Measurements from ENCODE around the gene C22orf15. TPM values are rescaled to one million over a fixed set of nuclear protein-coding genes. Genes with fewer than 3 reads are reported as not detected.

The C22orf15 gene
- under 1 TPM in 1 of 4 donors, not detected in 3; 0.36 TPM for total RNA-seq
- under 1 TPM in 1 of 3 donors, not detected in 2; 0.45 TPM for polyA plus RNA-seq

GRCh38 chr22:23762842-23763578 is at the start of gene C22orf15:
TSS of gene C22orf15 (plus strand) at chr22:23762990. CDS start at chr22:23763307, 317 bp downstream.
- 36 to 69% methylated on average over 23 of the region's 23 CpGs for WGBS, 2 donors
- TF ChIP-seq POLR2AphosphoS5 (IDR thresholded peaks at IDR 0.05), result no peak
- no peak for TF ChIP-seq CTCF (IDR thresholded peaks at IDR 0.05)
- no peak for TF ChIP-seq EP300 (IDR thresholded peaks at IDR 0.05)
- no peak for TF ChIP-seq POLR2A (IDR thresholded peaks at IDR 0.05)
- peaks cover 0 to 46% (median 36%) of the 10 kb centered on the region in 4 donors for H3K4me1 ChIP-seq
- H3K9me3 ChIP-seq, result no peaks in the 10 kb centered on the region
- intact Hi-C loops (cut with DNase I), result no loop called here
- no peaks in the 10 kb centered on the region for H3K27me3 ChIP-seq
- H3K27ac ChIP-seq, result peak within 1 kb of the TSS in 1 of 4 donors; percentile 29
- peak within 1 kb of the TSS in 3 of 4 donors; percentile 3 to 37 (median 27) for H3K4me3 ChIP-seq
- no peaks in the 10 kb centered on the region for H3K36me3 ChIP-seq
- no peak for DNase-seq

GRCh38 chr22:23713696-23714595 is 48.8 kb upstream of the C22orf15 start:
- no peak overlapping the region for H3K27ac ChIP-seq
- TF ChIP-seq EP300 (IDR thresholded peaks at IDR 0.05), result no peak
- TF ChIP-seq POLR2A (IDR thresholded peaks at IDR 0.05), result no peak
- no peak for TF ChIP-seq POLR2AphosphoS5 (IDR thresholded peaks at IDR 0.05)
- no peak for TF ChIP-seq CTCF (IDR thresholded peaks at IDR 0.05)
- peaks cover 0 to 21% (median 14%) of the 10 kb centered on the region in 4 donors for H3K4me1 ChIP-seq
- DNase-seq, result no peak
- no peak overlapping the region for H3K4me3 ChIP-seq
- intact Hi-C loops (cut with DNase I), result no loop called here
- whole genome bisulfite sequencing, 2 donors, result 92 to 94% methylated on average over 28 of the region's 28 CpGs
- H3K27me3 ChIP-seq, result no peaks in the 10 kb centered on the region
- no peaks in the 10 kb centered on the region for H3K9me3 ChIP-seq
- H3K36me3 ChIP-seq, result peaks cover 0 to 58% (median 29%) of the 10 kb centered on the region in 4 donors

GRCh38 chr22:23714596-23715578 is 47.9 kb upstream of the C22orf15 start:
- intact Hi-C loops (cut with DNase I), result loop anchor here (5.0 kb wide), 2 partner anchors 52 to 142 kb away; partner anchors contain the start of genes CHCHD10 and SLC2A11

More at GRCh38 chr22:23714596-23715578, 47.9 kb upstream of the C22orf15 start:
- Histone ChIP-seq H3K27me3 (no peaks in the 10 kb centered on the region), H3K27ac (no peak overlapping the region), H3K4me1 (peaks cover 0 to 21% (median 14%) of the 10 kb centered on the region in 4 donors), H3K9me3 (no peaks in the 10 kb centered on the region), H3K4me3 (no peak overlapping the region), H3K36me3 (peaks cover 0 to 48% (median 25%) of the 10 kb centered on the region in 4 donors)
- DNase-seq, result no peak
- no peak for TF ChIP-seq CTCF (IDR thresholded peaks at IDR 0.05)
- TF ChIP-seq POLR2A (IDR thresholded peaks at IDR 0.05), result no peak
- TF ChIP-seq POLR2AphosphoS5 (IDR thresholded peaks at IDR 0.05), result no peak
- TF ChIP-seq EP300 (IDR thresholded peaks at IDR 0.05), result no peak
- WGBS, 2 donors, result 91% methylated on average over 23 of the region's 23 CpGs

All from sigmoid colon (tissue), 7 donors.